HG02678 (cell line): Measurements from ENCODE around the gene DPYD.

Source experiments
- ATAC-seq: cut with Tn5 transposase; IDR thresholded peaks from one replicate; pipeline ENCODE4 v1.9.1; 2021; ENCODE audit warnings: mild to moderate bottlenecking, moderate library complexity; ENCODE audit not compliant: unreplicated experiment

The DPYD gene

DNA sequence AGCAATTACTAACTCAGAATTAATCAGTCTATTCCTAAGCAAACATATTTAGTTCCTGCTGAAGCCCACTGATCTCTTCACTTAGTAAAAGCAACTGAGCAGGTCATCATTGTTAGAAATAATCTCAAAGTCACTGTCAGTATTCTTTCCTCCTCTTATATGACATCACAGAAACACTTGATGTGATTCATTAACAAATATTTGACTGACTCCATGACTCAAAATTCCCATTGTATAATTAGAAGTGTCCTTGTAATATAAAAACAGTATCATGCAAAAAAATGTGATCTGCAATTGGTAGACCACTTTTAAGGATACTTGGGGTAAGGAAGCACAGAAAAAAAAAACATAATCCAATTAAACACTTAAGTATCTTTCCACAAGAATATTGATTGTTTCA is 194.4 kb downstream of the DPYD start:
- no peak for ATAC-seq

DNA sequence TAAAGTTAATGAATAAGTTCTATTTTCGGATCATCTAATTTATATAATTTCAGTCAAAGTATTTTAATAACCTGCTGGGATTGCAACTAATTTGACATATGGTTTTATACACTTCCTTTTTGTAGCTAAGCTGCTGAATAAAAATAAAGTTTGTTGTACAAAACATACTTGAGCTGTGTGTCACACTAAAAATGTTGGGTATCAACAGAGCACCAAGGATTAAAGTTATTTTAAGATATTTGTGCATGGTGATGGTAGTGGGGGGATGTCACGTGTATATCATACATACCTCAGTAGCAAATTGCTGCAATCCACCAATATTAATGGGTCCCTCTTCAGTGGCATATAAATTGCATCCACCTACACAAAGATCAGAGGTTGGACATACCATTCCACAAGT is 199.6 kb downstream of the DPYD start:
- ATAC-seq = no peak

DNA sequence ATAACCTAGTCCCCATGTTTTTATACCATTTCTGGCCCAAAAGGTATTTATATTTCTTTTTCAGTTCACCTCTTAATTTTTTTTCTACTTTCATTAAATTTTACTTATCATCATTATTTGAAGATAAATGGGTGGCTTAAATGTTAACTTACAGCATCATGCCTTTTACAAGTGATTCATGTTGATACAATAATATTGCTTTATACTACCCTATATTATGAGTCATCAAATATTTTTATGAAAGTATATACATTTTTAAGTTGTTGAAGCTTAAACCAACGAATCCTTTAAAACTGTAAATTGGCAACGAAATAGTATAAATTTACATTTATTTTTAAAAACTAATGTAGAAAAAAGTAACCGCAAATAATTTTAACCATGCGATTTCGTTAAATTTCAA is 207.9 kb downstream of the DPYD start:
- ATAC-seq = no peak

DNA sequence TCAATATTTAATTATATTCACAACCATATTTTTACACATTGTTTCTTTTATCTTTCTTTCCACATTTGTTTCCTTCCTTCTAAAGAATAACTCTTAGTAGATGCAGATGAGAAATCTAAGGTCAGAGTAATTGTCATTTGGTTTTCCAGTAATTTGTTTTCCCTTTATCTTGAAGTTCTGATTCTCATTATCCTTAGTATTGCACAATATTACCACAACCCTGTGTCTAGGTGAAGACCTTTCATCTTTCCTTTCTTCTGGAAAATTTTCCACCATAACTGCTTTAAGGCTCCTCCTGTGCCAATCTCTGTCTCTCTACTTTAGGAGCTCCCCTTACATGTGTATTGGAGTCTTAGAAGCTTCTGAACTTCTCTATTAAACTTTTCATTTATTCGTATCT is 209.0 kb downstream of the DPYD start:
- ATAC-seq = no peak

DNA sequence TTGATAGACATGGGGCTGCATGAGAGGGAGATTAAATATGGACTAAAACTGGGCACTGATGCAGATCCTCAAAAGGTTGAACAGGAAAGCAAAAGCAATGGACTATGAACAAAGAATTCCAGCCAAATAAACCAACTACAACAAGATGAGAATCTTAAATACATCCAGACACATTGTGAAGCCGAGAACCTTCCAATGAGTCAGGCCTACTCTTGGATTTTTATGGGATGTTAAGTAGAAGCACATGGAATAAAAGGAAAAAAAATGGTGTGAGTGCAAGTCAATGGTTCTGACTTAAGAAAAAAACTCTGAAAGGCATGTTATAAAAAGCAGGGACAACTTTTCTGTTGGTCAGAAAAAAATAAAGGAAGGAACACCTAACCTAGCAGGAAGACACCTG is 227.2 kb downstream of the DPYD start:
- ATAC-seq = no peak

DNA sequence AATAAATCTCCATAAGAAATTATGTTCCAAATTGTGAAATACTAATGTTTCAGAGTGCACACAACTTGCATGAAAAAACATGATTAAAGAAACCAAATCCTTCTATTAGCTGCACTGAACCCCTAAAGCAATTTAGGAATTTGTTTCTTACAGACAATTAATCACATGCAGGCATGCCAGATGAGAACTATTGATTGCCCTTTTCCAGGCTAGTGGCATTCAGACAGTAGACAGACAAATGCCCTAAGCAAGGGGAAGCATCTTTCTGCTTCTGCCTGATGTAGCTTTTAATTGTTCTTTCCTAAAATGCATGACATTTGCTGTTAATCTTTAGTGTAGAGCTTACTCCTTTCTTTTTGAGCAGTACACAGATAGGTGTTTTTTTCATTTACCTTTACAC is 229.5 kb downstream of the DPYD start:
- ATAC-seq = no peak

DNA sequence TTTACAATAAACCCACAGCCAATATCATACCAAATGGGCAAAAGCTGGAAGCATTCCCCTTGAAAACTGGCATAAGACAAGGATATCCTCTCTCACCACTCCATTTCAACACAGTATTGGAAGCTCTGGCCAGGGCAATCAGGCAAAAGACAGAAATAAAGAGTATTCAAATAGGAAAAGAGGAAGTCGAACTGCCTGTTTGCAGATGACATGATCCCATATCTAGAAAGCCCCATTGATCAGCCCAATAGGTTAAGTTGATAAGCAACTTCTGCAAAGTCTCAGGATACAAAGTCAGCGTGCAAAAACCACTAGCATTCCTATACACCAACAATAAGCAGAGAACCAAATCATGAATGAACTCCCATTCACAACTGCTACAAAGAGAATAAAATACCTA is 235.5 kb downstream of the DPYD start:
- no peak for ATAC-seq

DNA sequence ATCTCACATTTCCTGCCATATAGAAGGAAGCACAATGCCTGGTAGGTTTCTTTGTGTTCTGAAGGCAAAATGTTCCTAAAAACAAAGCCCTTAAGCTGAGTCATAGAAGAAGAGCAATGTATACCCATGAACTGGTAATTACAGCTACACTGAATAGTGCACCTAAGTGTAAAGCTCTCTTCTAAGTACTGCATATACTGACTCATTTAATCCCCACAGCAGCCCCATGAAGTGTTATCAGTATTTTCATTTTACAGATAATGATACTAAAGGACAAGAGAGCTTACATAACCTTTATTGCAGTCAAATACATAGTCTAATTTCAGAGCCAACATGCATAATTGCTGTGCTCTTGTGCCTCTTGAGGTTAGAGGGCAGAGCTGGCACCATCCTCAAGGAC is 239.9 kb downstream of the DPYD start:
- no peak for ATAC-seq

DNA sequence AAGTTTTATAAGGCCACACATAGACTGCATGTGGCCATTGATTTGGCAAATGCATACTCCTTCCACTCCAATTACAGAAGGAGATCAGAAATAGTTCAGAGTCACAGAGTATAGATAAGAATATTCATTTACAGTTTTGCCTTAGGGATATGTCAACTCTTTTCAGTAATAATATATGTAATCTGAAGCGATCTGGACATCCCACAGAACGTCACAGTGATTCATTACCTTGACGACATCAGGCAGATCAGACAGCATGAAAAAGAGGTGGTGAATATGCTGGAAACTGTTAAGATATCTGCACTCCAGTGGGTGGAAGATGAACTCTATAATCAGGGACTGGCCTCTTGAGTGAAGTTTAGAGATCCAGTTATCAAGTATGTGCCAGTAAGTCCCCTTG is 240.4 kb downstream of the DPYD start:
- ATAC-seq = no peak

DNA sequence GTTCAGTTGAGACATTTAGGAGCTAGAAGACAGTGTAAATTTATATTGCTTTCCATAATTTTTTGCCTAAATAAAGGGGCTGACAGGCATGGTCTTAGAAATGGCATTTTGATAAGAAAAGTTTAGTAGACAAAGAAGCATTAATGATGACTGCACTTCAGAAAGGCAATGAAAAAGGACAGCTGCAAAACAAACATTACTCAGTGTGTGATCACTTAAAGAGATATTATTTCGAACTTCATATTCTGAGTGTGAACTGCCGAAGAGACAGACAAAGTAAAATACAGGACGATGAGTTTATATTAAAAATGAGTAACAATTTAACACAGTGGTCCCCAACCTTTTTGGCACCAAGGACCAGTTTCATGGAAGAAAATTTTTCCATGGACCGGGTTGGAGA is 243.1 kb downstream of the DPYD start:
- no peak for ATAC-seq

DNA sequence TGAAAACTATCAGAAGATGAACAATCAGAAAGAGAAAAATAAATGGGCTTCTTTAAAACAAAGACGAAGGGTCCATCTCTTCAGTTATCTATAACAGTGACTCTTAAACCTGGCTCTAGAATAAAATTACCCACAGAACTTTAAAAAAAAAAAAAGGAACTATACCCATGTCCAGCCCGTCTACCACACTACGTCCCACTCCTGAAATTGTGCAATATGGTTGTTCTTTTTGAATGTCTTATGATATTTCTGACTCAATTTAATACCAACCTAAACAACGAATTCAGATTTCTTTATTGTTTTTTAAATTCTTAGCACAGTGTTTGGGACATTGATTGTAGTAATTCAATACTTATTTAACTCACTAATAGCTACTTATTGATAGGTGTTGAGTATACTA is 246.3 kb downstream of the DPYD start:
- ATAC-seq = no peak

DNA sequence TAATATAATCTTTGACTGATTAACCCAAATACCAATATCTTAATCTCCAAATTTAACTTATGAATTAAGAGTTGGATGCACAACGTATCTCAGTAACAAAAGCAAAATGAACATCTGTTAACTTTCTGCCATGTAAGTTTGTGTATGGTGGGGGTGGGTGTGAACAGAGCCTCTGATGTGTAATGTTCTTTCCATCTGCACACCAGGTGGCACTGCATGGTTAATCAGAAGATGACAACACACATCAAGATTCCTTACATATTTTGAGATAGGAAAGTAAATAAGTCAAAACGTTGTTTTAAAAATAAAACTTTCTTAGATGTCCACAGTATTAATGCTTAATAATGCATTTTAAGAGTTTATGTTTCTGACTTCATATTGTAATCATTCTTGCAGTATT is 251.9 kb downstream of the DPYD start:
- no peak for ATAC-seq

DNA sequence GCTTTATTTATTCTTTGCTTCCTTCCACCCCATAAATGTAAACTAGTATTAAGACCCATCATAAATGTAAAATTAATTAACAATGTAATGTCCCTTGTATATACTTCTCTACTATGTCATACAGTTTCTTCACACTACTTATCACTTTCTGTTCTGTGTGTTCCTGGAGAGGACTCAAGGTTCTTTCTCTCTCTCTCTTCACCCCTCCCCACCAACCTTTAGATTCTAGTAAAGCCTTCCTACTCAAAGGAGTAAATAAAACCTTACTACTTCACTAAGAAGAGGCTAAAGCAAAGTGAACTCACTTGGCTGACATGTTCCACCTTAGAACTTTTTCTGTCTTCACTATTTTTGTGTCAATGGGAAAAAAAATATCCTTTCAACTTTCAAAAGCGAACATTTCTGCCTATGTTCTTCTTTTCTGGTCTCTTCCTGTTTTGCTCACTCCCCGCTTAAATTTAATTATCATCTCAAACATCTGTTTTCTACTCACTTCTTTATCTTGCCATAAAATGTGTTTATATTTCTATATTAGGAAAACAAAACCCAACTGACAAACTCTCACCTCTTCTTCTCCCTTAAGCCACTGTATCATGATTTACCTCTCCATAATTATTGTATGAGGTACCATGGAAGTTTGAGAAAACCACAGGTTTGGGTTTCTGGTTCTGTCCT is 260.3 kb downstream of the DPYD start:
- no peak for ATAC-seq

DNA sequence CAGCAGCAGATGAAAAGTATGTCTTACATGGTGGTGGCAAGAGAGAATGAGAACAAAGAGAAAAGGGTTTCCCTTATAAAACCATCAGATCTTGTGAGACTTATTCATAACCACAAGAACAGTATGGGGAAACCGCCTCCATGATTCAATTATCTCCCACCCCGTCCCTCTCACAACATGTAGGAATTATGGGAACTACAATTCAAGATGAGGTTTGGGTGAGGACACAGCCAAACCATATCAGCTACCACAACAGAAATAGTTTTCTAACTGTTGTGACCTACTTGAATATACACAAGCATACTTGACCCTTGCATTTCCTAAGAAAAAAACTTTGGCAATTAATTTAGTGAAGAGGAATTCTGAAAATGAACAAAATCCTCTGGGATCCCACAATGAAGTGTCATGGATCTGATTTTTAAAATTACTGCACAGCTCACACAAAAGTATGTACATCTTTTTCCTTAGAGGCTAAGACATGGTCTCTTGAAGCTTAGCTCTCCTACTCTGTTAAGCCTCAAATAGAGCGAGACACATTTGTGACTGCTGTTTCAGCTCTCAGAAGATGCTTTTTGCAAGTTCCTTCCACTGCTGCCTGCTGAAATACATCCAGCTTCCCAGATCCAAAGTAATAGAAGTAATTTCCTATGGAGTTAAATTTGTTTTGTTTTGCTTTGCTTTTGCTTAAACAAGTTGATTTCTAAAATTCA is 265.8 kb downstream of the DPYD start:
- ATAC-seq = no peak

DNA sequence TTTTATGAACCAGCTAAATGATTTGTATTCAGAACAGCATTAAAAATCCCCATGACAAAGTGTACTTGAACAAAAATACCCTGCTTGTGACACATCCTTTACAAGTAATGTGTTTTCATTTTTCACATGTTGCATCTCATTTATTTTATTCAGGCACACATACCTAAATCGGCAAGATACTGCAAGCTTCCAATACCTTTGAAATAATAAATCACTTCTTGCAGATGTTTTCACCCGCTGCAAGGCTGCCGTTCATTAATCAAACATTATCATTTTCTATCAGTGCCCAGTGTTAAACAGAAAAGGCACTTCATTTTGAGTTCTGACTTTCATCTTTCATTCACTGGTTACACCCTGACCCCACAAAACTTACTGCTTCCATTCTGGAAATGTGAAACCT is 269.6 kb downstream of the DPYD start:
- ATAC-seq = no peak

DNA sequence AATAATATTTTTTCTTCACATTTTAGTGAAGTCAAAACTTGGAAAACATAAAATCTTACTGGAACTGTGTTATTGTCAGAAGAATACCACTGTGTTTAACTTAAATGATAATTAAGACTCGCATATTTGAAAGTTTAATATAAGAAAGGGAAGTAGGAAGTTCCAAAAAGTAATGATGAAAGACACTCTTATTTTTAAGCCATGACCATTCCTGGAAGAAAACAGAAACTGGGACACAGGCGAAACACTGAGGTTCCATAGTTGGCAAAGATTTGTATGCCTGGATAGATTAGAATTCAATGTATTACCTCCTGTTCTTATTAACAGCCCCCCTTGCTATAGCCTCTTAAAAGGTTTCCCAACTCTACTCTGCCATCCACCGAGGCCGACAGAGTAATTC is 271.2 kb downstream of the DPYD start:
- no peak for ATAC-seq

DNA sequence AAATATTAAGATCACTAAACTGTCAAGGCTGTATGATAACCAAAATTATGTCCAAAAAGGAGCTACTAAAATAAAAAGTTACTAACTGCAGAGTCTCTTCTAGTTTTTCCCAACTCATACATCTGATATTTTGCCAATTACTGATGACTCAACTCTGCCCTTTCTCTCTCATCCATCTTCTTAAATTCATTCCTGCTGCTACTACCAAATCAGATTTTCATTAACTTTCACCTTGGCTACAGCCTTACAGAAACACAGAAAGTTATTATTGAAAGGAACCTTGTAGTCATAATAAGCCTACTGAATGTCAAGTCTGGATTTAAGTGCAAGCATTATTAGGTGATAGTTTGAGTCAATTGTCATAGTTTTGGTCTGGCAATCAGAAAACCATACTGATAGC is 273.1 kb downstream of the DPYD start:
- ATAC-seq = no peak

DNA sequence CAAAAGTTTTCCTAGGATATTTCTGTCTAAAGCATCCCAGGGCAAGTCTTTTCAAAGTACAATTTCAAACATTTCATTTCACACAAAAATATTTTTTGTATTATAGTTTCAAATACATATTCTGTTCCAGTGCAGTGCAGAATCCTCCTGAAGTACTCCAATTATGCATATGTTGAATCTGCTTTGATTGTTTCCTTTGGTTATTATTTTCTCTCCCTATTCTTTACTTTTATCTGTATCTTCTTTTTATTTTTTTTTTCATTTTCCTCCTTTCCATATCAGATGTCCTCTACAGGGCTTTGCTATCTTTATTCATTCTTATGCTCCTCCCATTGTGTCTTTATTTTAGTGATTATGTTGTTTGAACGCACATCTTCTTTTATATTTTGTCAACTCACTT is 274.8 kb downstream of the DPYD start:
- ATAC-seq = no peak

DNA sequence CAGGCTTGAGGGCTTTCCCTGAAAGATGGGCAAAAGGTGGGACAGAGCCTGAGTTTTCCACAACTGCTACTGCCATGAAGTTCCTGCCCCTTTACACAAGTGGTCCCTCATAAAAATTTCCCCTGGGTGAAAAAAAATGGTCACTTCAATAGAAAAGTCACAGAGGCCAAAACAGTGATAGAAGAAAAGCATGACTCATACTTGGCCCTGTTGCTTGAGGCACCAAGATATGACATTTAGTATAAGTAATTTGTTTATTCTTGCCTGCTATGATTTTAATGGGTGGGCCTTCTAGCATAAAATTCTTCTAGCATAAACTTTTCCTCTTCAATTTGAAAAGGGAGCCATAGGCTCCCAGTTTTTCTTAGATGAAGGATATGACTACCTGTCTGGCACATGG is 280.2 kb downstream of the DPYD start:
- ATAC-seq = no peak

DNA sequence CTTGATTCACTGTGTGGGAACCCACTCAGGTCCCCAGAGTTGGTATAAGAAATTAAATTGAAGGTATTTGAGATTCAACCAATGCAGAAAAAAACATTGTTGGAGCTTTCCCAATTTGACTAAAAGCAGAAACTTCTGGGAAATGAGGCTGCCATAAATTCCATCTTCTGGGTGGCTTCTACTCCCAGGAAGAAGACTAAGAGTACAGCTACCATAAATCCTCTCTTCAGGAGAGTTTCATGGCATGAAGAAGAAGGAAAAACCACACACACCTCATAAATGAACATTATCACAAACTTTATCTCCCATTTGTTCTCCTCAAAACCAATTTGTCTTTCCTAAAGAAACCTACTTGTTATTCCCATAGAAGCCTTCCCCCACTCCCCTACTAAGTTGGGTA is 283.9 kb downstream of the DPYD start:
- no peak for ATAC-seq

DNA sequence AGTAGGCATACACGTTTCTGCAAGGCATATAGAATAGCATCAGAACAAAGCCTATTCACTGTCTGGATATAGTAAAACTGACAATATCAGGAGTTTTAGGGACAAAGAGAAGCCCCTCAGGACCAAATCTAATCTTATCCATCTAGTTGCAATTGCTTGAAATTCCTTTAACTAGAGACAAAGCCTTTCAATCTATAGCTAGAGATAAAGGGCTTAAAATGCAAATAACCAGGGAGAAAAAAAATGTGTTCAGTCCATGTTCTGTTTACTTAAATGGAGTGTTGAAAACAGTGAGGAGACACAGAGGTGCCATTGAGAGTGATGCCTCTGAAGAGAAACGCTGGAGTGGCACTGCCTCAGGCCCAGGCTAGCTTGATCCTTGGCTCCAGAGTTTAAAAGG is 286.1 kb downstream of the DPYD start:
- no peak for ATAC-seq

DNA sequence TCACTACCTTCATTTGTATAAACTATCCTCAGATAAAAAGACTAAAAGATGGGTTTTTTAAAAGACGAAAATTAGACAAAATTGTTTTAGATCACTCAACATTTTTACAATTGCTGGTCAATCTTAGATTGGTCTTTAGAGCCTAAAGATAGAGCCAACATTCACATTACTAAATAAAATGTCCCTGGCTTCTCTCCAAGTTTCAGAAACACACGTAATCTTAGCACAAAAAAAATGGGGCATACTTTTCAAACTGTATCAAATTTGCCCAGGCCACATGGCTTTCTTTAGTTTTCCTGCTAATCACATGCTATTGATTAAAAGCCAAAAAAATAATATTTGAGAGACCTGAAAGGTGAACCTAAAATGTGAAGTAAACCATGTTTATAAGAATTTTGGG is 288.1 kb downstream of the DPYD start:
- no peak for ATAC-seq

DNA sequence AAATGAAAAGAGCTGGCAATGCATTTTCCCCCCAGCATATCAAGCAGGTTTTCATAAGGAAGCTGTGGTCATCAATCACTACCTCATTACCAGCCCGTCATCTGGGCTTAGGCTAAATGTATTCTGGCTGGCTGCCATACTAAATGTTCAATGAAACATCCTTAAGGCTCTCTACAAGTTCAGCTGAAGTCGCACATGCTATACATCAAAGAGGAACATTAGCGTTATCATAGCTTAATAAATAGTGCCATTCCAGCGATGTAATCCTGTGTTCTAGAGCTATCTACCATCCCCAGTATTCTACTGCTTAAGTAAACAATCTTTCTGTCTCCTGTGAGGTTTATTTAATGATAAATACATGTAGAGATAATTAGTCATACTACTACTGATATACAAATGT is 288.8 kb downstream of the DPYD start:
- no peak for ATAC-seq
